Osteocyte (in vitro differentiated cells): ENCODE measurements around the gene VPS4A. TPM values are rescaled to one million over a fixed set of nuclear protein-coding genes. Genes with fewer than 3 reads are reported as not detected.

Experiments used
- DNase-seq: peaks from one replicate; pipeline ENCODE4 v3.0.0; 2021; ENCODE audit warnings: mixed read lengths; ENCODE audit not compliant: unreplicated experiment; ENCODE audit errors: extremely low spot score
- H3K27ac Mint-ChIP-seq: one replicate; pipeline ENCODE4 v1.8.0; 2021; ENCODE audit warnings: mild to moderate bottlenecking, mixed read lengths; ENCODE audit not compliant: unreplicated experiment
- H3K27me3 Mint-ChIP-seq: one replicate; pipeline ENCODE4 v1.8.0; 2021; ENCODE audit warnings: mixed read lengths; ENCODE audit not compliant: unreplicated experiment
- H3K36me3 Mint-ChIP-seq: one replicate; pipeline ENCODE4 v1.8.0; 2021; ENCODE audit warnings: mixed read lengths; ENCODE audit not compliant: unreplicated experiment
- H3K4me1 Mint-ChIP-seq: one replicate; pipeline ENCODE4 v1.8.0; 2021; ENCODE audit warnings: mixed read lengths; ENCODE audit not compliant: unreplicated experiment
- H3K4me3 Mint-ChIP-seq: one replicate; pipeline ENCODE4 v1.8.0; 2021; ENCODE audit warnings: mild to moderate bottlenecking, moderate library complexity, mixed read lengths; ENCODE audit not compliant: unreplicated experiment
- H3K9me3 Mint-ChIP-seq: one replicate; pipeline ENCODE4 v1.8.0; 2021; ENCODE audit warnings: mixed read lengths; ENCODE audit not compliant: unreplicated experiment
- total RNA-seq: library from RNA; stranded (reverse); gene quantifications from 2 replicates; pipeline ENCODE4 v1.2.1, GENCODE V29; 2021
- TF ChIP-seq, protein P1 (sequence below): fragments of 200-600 bp; sonication (generic); IDR thresholded peaks from 2 replicates; pipeline ENCODE4 v1.5.0; 2021; ENCODE audit warnings: antibody characterized with exemption, mild to moderate bottlenecking, moderate library complexity

Gene VPS4A
- total RNA-seq, 1 donor from 2014 or later: 34.7 TPM

DNA sequence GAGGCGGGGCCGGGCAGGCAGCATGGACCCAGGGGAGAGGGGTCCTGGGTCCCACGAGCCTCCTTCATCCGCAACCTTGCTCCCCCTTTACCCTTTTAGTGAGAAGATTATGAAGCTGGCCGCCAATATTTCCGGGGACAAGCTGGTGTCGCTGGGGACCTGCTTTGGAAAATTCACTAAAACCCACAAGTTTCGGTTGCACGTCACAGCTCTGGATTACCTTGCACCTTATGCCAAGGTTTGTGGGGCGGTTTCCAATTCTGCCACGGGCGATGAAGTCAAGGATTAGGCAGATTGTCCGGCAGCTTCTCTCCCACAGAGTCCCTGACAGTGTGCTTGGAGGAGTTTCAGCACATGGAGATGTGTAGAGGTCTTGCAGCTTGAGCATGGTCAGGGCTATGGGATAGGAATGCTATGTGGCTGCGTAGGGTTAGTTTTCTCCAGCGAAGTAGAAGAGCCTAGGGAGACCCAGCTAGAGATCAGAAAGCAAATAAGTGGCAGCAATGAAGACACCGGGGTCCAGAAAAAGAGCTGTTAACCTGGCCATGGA lies 29.0 kb downstream of the VPS4A start:
- peak overlapping the region; percentile 98 for H3K4me3 Mint-ChIP-seq
- H3K9me3 Mint-ChIP-seq: no peaks in the 10 kb centered on the region
- no peak for DNase-seq
- H3K36me3 Mint-ChIP-seq: peaks cover 15% of the 10 kb centered on the region
- TF ChIP-seq, protein P1, sequence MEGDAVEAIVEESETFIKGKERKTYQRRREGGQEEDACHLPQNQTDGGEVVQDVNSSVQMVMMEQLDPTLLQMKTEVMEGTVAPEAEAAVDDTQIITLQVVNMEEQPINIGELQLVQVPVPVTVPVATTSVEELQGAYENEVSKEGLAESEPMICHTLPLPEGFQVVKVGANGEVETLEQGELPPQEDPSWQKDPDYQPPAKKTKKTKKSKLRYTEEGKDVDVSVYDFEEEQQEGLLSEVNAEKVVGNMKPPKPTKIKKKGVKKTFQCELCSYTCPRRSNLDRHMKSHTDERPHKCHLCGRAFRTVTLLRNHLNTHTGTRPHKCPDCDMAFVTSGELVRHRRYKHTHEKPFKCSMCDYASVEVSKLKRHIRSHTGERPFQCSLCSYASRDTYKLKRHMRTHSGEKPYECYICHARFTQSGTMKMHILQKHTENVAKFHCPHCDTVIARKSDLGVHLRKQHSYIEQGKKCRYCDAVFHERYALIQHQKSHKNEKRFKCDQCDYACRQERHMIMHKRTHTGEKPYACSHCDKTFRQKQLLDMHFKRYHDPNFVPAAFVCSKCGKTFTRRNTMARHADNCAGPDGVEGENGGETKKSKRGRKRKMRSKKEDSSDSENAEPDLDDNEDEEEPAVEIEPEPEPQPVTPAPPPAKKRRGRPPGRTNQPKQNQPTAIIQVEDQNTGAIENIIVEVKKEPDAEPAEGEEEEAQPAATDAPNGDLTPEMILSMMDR: no peak
- H3K4me1 Mint-ChIP-seq: peaks cover 36% of the 10 kb centered on the region
- H3K27ac Mint-ChIP-seq: peak overlapping the region; percentile 96
- no peaks in the 10 kb centered on the region for H3K27me3 Mint-ChIP-seq

DNA sequence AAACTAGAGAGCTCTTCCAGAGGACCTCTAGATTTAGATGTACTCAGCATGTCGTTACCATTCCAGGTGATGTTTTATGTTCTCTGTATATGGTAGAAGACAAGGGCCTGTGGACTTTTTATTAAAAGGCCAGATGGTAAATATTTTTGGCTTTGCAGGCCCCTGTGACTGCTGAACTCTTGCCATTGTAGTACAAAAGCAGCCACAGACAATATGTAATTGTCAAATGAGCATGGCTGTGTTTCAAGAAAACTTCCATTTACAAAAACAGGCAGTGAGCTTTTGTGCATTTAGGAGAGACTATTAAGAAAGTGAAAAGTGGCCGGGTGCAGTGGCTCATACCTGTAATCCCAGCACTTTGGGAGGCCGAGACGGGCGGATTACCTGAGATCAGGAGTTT lies 33.0 kb downstream of the VPS4A start:
- H3K27ac Mint-ChIP-seq: no peak overlapping the region

DNA sequence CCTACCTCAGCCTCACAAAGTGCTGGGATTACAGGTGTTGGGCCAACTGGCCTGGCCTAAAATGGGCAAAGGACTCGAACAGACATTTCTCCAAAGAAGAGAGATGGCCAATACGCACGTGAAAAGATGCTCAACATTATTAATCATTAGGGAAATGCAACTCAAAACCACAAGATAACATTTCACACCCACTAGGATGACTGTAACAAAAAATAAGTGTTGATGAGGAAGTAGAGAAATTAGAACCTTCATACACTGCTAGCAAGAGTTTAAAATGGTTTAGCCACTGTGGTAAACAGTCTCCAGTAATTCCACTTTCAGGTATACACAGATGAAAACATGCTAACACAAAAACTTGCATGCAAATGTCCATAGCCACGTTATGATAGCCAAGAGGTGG lies 34.8 kb downstream of the VPS4A start:
- Mint-ChIP-seq H3K36me3 (peaks cover 15% of the 10 kb centered on the region), H3K27ac (no peak overlapping the region), H3K4me1 (peaks cover 4% of the 10 kb centered on the region), H3K9me3 (no peaks in the 10 kb centered on the region), H3K27me3 (no peaks in the 10 kb centered on the region), H3K4me3 (no peak overlapping the region)
- TF ChIP-seq, protein P1: no peak
- no peak for DNase-seq

More for the DNA sequence above, 33.0 kb downstream of the VPS4A start:
- H3K4me3 Mint-ChIP-seq: no peak overlapping the region
- H3K9me3 Mint-ChIP-seq: no peaks in the 10 kb centered on the region
- TF ChIP-seq, protein P1: no peak
- H3K4me1 Mint-ChIP-seq: peaks cover 17% of the 10 kb centered on the region
- peaks cover 15% of the 10 kb centered on the region for H3K36me3 Mint-ChIP-seq
- DNase-seq: no peak
- H3K27me3 Mint-ChIP-seq: no peaks in the 10 kb centered on the region

DNA sequence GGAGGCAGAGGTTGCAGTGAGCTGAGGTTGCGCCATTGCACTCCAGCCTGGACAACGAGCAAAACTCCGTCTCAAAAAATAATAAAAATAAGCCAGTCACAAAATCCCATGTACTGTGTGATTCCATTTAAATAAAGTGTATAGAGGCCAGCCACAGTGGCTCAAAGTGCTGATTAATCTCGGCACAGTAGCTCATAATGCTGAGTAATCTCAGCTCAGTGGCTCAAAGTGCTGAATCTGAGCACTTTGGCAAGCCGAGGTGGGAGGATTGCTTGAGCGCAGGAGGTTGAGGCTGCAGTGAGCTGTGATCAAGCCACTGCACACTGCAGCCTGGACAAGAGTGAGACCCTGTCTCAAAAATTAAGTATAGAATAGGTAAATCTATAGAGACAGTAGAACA lies 35.5 kb downstream of the VPS4A start:
- no peak overlapping the region for H3K4me3 Mint-ChIP-seq
- no peaks in the 10 kb centered on the region for H3K27me3 Mint-ChIP-seq
- no peaks in the 10 kb centered on the region for H3K9me3 Mint-ChIP-seq
- no peak for DNase-seq
- H3K27ac Mint-ChIP-seq: no peak overlapping the region
- H3K4me1 Mint-ChIP-seq: peaks cover under 1% of the 10 kb centered on the region
- TF ChIP-seq, protein P1: no peak
- peaks cover 15% of the 10 kb centered on the region for H3K36me3 Mint-ChIP-seq

DNA sequence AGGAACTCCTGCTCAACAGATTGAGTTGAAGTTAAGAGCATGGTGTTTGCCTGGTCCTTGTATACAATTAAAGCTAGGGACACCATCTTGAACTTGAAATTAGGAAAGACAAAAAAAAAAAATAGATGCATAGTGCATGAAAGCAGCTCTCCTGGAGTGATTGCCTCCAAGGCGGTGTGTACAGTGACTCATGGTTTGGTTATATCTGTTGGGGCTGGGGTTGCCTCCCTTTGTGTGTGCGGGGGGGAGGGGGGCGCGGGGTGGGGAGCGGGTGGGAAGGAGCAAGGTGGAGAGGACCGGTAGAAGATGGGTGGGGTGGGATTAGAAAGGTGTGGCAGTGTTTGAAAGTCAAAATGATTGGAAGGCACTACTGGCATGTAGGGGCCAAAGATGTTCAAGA lies 37.1 kb downstream of the VPS4A start:
- H3K36me3 Mint-ChIP-seq: peaks cover 15% of the 10 kb centered on the region
- no peak overlapping the region for H3K27ac Mint-ChIP-seq
- DNase-seq: no peak
- no peak overlapping the region for H3K4me3 Mint-ChIP-seq
- no peaks in the 10 kb centered on the region for H3K9me3 Mint-ChIP-seq
- no peaks in the 10 kb centered on the region for H3K4me1 Mint-ChIP-seq
- TF ChIP-seq, protein P1: no peak
- H3K27me3 Mint-ChIP-seq: no peaks in the 10 kb centered on the region
